ENCODE measurements around the gene CPE.
"Not testable (repeated sequence)": the region's sequence is repeated elsewhere in the genome, so short reads cannot be mapped to it uniquely, and the experiment has no call there.

Gene CPE

GRCh38 chr4:165470009-165470408, 91.2 kb downstream of the CPE start:
- FAIRE-seq = no peak

GRCh38 chr4:165472943-165473676, 94.3 kb downstream of the CPE start:
- no peak for FAIRE-seq

- no peak for FAIRE-seq
Measured at GRCh38 chr4:165474784-165475705, 96.2 kb downstream of the CPE start.

- no peak for FAIRE-seq
Measured at GRCh38 chr4:165475706-165476070, 96.9 kb downstream of the CPE start.

GRCh38 chr4:165476214-165477098, 97.6 kb downstream of the CPE start:
- FAIRE-seq = no peak

- FAIRE-seq = no peak
Measured at GRCh38 chr4:165477799-165478198, 99.0 kb downstream of the CPE start.

GRCh38 chr4:165478260-165478659, 99.5 kb downstream of the CPE start:
- FAIRE-seq = no peak

- no peak for FAIRE-seq
Measured at GRCh38 chr4:165481053-165481835, 102.4 kb downstream of the CPE start.

- FAIRE-seq = no peak
Measured at GRCh38 chr4:165489786-165490185, 111.0 kb downstream of the CPE start.

GRCh38 chr4:165492583-165492982, 113.8 kb downstream of the CPE start:
- not testable (repeated sequence) for FAIRE-seq

GRCh38 chr4:165493359-165493758, 114.6 kb downstream of the CPE start:
- no peak for FAIRE-seq

GRCh38 chr4:165502916-165503907, 124.4 kb downstream of the CPE start:
- no peak for FAIRE-seq

- no peak for FAIRE-seq
Measured at GRCh38 chr4:165504184-165504583, 125.4 kb downstream of the CPE start.

GRCh38 chr4:165505958-165506837, 127.4 kb downstream of the CPE start:
- FAIRE-seq = peak; percentile 31

GRCh38 chr4:165506849-165507248, 128.0 kb downstream of the CPE start:
- FAIRE-seq = no peak

- FAIRE-seq = no peak
Measured at GRCh38 chr4:165507381-165507780, 128.6 kb downstream of the CPE start.

GRCh38 chr4:165508372-165509120, 129.7 kb downstream of the CPE start:
- no peak for FAIRE-seq

- FAIRE-seq = no peak
Measured at GRCh38 chr4:165512424-165512823, 133.6 kb downstream of the CPE start.

- FAIRE-seq = no peak
Measured at GRCh38 chr4:165514739-165515138, 135.9 kb downstream of the CPE start.

All from colon (tissue), 2 donors.